ENCODE results near the gene NRXN3. TPM values are rescaled to one million over a fixed set of nuclear protein-coding genes. Genes with fewer than 3 reads are reported as not detected.

NRXN3 gene
- polyA plus RNA-seq, 1 experiment = 1.1 TPM

GRCh38 chr14:78946949-78947348 lies 776.8 kb downstream of the NRXN3 start:
- H3K4me3 ChIP-seq (ENCODE audit: low read depth, low read length) = no peak overlapping the region
- no peaks in the 10 kb centered on the region for H3K9me3 ChIP-seq (ENCODE audit: control insufficient read depth, insufficient read depth, low read length)
- no peak overlapping the region for H3K27ac ChIP-seq (ENCODE audit: low read depth, low read length)
- no peak for TF ChIP-seq CTCF (IDR thresholded peaks at IDR 0.05; ENCODE audit: low read depth, low read length)
- CTCF ChIA-PET = interaction anchor here (1.4 to 4.9 kb wide), 3 partner anchors 13 to 22 kb away, joined by 3 to 28 read pairs (median 24); no protein-coding TSS in a partner anchor
- POLR2A ChIA-PET = no interaction called here
- no peak for DNase-seq (ENCODE audit: low read depth, low spot score)
- peaks cover 3% of the 10 kb centered on the region for H3K27me3 ChIP-seq (ENCODE audit: control insufficient read depth, insufficient read depth, low read length)

GRCh38 chr14:78947681-78948080 lies 777.5 kb downstream of the NRXN3 start:
- no peak for DNase-seq (ENCODE audit: low read depth, low spot score)
- no peak for TF ChIP-seq CTCF (IDR thresholded peaks at IDR 0.05; ENCODE audit: low read depth, low read length)
- CTCF ChIA-PET = interaction anchor here (1.5 to 4.9 kb wide), 3 partner anchors 12 to 14 kb away, joined by 7 to 28 read pairs (median 24); no protein-coding TSS in a partner anchor

GRCh38 chr14:78950649-78951048 lies 780.5 kb downstream of the NRXN3 start:
- no peaks in the 10 kb centered on the region for H3K9me3 ChIP-seq (ENCODE audit: control insufficient read depth, insufficient read depth, low read length)
- H3K27ac ChIP-seq (ENCODE audit: low read depth, low read length) = no peak overlapping the region
- no peak for DNase-seq (ENCODE audit: low read depth, low spot score)
- peaks cover 3% of the 10 kb centered on the region for H3K27me3 ChIP-seq (ENCODE audit: control insufficient read depth, insufficient read depth, low read length)
- no peak overlapping the region for H3K4me3 ChIP-seq (ENCODE audit: low read depth, low read length)
- CTCF ChIA-PET = interaction anchor here (2.1 kb wide), 2 partner anchors 10 to 16 kb away, joined by 15 to 16 read pairs; no protein-coding TSS in a partner anchor
- TF ChIP-seq CTCF (IDR thresholded peaks at IDR 0.05; ENCODE audit: low read depth, low read length) = no peak
- POLR2A ChIA-PET = no interaction called here

More at GRCh38 chr14:78947681-78948080, 777.5 kb downstream of the NRXN3 start:
- Histone ChIP-seq H3K27ac (ENCODE audit: low read depth, low read length) (no peak overlapping the region), H3K4me3 (ENCODE audit: low read depth, low read length) (no peak overlapping the region), H3K27me3 (ENCODE audit: control insufficient read depth, insufficient read depth, low read length) (peaks cover 3% of the 10 kb centered on the region), H3K9me3 (ENCODE audit: control insufficient read depth, insufficient read depth, low read length) (no peaks in the 10 kb centered on the region)
- POLR2A ChIA-PET = no interaction called here

GRCh38 chr14:78951602-78952001 lies 781.4 kb downstream of the NRXN3 start:
- ChIA-PET CTCF (interaction anchor here (0.7 to 2.1 kb wide), 3 partner anchors 9 to 1395 kb away, joined by 3 to 16 read pairs (median 15); no protein-coding TSS in a partner anchor), POLR2A (no interaction called here)
- Histone ChIP-seq H3K9me3 (ENCODE audit: control insufficient read depth, insufficient read depth, low read length) (no peaks in the 10 kb centered on the region), H3K4me3 (ENCODE audit: low read depth, low read length) (no peak overlapping the region), H3K27ac (ENCODE audit: low read depth, low read length) (no peak overlapping the region), H3K27me3 (ENCODE audit: control insufficient read depth, insufficient read depth, low read length) (peaks cover 3% of the 10 kb centered on the region)
- no peak for DNase-seq (ENCODE audit: low read depth, low spot score)
- no peak for TF ChIP-seq CTCF (IDR thresholded peaks at IDR 0.05; ENCODE audit: low read depth, low read length)

GRCh38 chr14:78959674-78960264 lies 789.6 kb downstream of the NRXN3 start:
- peak; percentile 93 for TF ChIP-seq CTCF (IDR thresholded peaks at IDR 0.05; ENCODE audit: low read depth, low read length)
- ChIA-PET POLR2A (no interaction called here), CTCF (interaction anchor here (0.6 to 2.8 kb wide), 59 partner anchors 9 to 1939 kb away, joined by 3 to 38 read pairs (median 3); no protein-coding TSS in a partner anchor)
- H3K4me3 ChIP-seq (ENCODE audit: low read depth, low read length) = no peak overlapping the region
- H3K27ac ChIP-seq (ENCODE audit: low read depth, low read length) = no peak overlapping the region
- no peaks in the 10 kb centered on the region for H3K27me3 ChIP-seq (ENCODE audit: control insufficient read depth, insufficient read depth, low read length)
- no peaks in the 10 kb centered on the region for H3K9me3 ChIP-seq (ENCODE audit: control insufficient read depth, insufficient read depth, low read length)
- peak; percentile 51 for DNase-seq (ENCODE audit: low read depth, low spot score)

Data from AG04450 (cell line).